Adrenal gland (tissue), 5 donors: ENCODE data around the gene ZFYVE19.

Experiments used
- CTCF ChIP-seq, 6 experiments: fragments of 450-650 bp in 4 of 6; fragments of 200-600 bp in 2 of 6; sonication (generic) in 1 of 6; IDR thresholded peaks; 1 replicate in 5 of 6; 2 replicates in 1 of 6; pipeline versions ENCODE4 v1.5.1 to v1.8.0; 2016 to 2021; ENCODE audit warnings: antibody characterized with exemption in 6 of 6, mild to moderate bottlenecking in 2 of 6, moderate library complexity in 1 of 6
- POLR2A ChIP-seq, 2 donors: fragments of 450-650 bp; IDR thresholded peaks; one replicate each; pipeline ENCODE4 v1.6.1; 2017; ENCODE audit warnings: antibody characterized with exemption in 2 of 2, mild to moderate bottlenecking in 2 of 2, moderate library complexity in 1 of 2
- donor health status: DM: no; HTN: no; CAD: no.

GRCh38 chr15:40852529-40852928 is 45.6 kb downstream of the ZFYVE19 start:
- TF ChIP-seq CTCF (IDR thresholded peaks at IDR 0.05) (no peak), POLR2A (IDR thresholded peaks at IDR 0.05) (no peak)
